ENCODE data around the gene C12orf60. TPM values are rescaled to one million over a fixed set of nuclear protein-coding genes. Genes with fewer than 3 reads are reported as not detected.
"Not testable (repeated sequence)": the region's sequence is repeated elsewhere in the genome, so short reads cannot be mapped to it uniquely, and the experiment has no call there.

C12orf60 gene
- 1.2 and 2.3 TPM in 2 replicates for total RNA-seq

GRCh38 chr12:14803011-14803829 is at the start of gene C12orf60, which contains the start of gene WBP11:
Gene C12orf60, plus strand, starts transcription at chr12:14803670. Its CDS starts 19,266 bp downstream, at chr12:14822936.
Gene WBP11, minus strand, starts transcription at chr12:14803478. Its CDS starts 2,095 bp downstream, at chr12:14801383.
- peak; percentile 99 for DNase-seq (ENCODE audit: low read depth)

GRCh38 chr12:14756334-14757143 is 46.9 kb upstream of the C12orf60 start:
- DNase-seq (ENCODE audit: low read depth), result no peak

GRCh38 chr12:14759711-14760280 is 43.7 kb upstream of the C12orf60 start:
- DNase-seq (ENCODE audit: low read depth), result not testable (repeated sequence)

GRCh38 chr12:14765398-14765797 is 38.1 kb upstream of the C12orf60 start:
- DNase-seq (ENCODE audit: low read depth), result no peak

GRCh38 chr12:14766020-14766419 is 37.5 kb upstream of the C12orf60 start:
- not testable (repeated sequence) for DNase-seq (ENCODE audit: low read depth)

DNA sequence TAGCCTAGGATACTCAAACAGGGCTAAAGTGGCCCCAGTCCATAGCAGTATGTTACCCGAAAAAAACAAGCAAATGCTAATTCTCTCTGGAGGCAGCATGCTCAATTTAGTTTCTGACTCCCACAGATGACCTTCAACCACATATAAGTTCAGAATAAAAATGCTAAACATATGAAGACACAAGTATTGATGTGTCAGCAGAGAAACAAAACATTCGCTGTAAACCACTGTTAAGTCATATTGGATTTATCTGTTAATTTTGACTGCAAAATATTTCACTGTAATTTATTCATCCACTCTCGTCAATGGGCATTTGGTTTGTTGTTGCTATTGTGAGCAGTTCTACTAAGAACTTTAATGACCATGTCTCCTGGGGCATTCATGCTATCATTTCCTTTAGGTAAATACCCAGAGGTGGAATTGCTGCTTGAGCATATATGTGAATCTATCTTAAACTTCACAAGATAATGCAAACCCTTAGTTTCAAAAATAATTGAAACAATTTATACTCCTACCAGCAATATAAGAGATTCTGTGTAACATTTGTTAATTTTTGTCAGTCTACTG is 36.7 kb upstream of the C12orf60 start:
- DNase-seq (ENCODE audit: low read depth), result no peak

GRCh38 chr12:14767617-14768016 is 35.9 kb upstream of the C12orf60 start:
- DNase-seq (ENCODE audit: low read depth), result no peak

- DNase-seq (ENCODE audit: low read depth), result peak; percentile 69
Measured at GRCh38 chr12:14768823-14769405, 34.6 kb upstream of the C12orf60 start.

DNA sequence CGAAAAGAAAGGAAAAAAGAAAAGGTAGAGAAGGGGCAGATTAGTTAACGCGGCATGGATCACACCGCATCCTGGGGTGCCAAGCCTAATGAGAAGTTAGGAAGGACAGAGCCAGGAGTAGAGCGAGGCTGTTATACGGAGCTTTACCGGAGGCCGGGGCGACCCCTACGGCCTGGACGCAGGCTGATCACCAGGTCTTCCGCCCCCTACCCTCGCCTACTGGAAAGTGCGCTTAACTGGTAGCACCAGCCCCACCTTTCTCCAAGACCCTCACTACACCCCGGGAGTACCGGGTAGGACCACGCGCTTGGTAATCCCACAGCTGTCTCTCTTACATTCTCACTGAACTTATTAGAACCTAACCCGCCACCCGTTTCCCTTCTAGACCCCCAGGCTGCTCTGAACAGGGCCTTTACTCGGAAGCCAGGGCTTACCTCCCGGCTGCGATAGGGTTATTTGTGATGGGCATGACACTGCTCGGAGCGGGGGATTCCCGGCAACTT is 34.0 kb upstream of the C12orf60 start:
- no peak for DNase-seq (ENCODE audit: low read depth)

DNA sequence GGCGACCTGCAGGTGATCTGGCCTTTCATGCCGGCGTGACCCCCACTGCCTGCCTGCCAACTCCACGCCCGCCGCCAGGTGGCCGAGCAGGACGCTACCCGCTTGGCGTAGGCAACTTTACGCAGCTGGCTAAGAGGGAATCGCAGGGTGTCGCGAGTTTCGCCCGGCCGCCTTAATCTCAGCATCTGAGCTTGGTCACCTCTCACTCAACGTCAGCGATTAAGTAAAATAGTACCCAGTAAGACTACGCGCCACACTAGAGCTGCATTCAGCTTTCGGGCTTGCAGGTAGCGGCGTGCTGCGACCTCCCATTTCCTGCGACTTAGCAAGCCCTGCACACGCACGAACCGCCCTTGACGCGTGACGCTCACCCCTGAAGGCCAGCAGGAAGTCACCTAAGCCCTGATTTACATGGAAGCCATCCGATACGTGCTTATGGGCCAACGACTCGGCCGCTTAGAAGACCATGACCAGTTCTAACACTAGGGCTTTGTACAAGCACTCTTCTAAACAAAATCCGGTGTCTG is 33.4 kb upstream of the C12orf60 start:
- DNase-seq (ENCODE audit: low read depth), result peak; percentile 70

DNA sequence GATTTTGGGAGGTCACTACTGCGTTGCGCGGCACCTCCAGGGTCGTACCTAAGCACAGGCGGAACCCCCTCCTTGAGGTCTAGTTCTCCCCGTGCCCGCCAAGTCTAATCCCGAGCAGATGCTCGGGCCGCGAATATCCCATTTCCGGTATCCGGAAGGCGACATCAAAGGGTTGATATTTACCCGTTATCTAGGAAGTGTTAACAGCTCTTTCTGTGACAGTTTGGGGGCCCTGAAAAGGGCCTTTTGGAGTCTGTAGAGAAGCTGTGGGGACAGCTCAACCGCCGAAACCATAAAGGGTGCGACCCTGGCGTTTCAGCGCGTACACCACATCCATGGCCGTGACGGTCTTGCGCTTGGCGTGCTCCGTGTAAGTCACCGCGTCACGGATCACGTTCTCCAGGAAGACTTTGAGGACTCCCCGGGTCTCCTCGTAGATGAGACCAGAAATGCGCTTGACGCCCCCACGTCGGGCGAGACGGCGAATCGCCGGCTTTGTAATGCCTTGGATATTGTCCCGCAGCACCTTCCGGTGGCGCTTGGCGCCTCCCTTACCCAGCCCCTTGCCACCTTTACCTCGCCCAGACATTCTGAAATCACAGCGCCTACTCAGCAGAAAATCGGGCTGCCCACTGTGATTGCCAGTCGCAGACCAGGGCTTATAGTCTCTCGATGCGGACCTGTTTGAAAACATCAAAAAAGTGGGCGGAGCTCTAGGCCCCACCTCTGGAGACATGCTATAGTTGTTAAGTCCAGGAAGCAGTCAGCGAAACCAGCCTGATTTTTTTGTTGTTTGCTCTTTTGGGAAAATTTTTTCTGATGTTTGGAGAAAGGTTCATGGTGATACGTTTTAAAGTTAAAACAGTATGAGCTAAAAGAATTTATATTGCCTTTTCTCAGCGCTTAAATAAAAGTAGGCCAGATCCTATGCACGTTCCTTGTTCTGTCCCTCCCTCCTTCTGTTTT is 32.7 kb upstream of the C12orf60 start:
- DNase-seq (ENCODE audit: low read depth), result peak; percentile 94

GRCh38 chr12:14771651-14772137 is 31.8 kb upstream of the C12orf60 start:
- DNase-seq (ENCODE audit: low read depth), result peak; percentile 13

DNA sequence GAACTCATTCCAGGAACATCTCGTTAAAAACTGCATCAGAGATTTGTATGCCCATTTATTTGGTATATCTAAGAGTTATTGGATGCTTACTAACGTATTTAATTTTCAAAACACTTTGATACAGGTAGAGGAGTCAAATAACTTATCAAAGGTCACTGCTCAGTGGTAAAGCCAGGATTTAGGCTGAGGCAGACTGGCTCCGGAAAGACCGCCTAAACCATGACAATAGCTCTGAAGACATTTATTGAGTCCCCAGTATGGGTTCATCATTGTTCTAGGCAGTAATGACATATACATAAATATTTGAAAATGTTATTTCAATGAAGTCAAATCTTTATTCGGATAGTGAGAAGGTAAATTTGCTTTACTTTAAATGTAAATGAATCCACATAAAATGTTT is 30.5 kb upstream of the C12orf60 start:
- no peak for DNase-seq (ENCODE audit: low read depth)

DNA sequence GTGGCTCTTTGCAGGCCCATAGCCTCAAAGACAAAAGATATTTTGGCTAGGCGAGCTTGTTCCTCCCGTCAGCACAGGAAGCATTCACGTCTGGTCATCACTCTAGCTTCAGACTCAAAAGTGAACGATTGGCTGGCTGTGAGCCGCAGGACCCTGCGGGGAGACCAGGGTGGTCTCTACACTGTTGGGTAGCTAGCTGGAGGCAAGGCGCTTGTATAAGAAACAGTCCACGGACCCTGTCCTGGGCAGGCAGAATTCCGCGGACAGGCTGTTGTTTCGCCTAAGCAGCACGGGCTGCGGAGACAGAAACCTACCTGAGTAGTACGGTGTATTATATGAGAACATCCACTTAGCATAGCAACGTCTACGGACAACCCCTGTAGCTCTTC is 29.8 kb upstream of the C12orf60 start:
- no peak for DNase-seq (ENCODE audit: low read depth)

- DNase-seq (ENCODE audit: low read depth), result peak; percentile 93
Measured at GRCh38 chr12:14774074-14774905, 29.2 kb upstream of the C12orf60 start.

DNA sequence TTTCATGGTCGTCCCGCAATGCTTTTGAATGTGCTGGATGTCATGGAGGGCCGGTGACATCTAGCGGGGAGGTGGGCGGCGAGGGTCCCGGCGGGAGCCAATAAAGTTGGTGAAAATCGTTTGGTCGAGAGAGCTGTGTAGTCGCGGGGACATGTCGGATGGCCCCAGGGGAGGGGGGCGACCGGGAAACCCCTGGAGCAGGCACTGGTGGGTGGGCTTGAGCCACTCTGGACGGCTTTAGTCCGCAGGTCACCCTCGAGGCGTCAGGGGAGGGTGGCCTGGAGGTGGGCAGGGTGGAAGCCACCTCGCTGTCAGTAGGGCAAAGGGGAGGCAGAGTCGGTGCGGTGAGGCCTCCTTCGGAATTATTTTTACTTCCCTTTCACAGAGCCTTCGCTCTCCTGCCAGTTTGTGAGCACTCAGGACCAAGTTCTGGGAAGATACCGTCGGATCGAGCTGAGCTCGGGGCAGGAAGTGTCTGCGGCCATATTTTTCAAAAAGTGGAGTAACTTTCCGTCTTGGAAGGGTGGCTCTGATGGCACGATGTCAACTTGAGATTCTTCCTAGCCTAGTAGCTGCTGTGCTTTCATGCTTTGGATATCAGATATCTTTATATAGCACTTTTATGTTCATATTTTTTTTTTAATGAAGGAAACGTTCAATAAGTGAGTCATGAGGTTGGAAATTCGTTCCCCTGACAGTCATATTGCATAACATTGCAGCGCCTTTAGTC is 28.4 kb upstream of the C12orf60 start:
- DNase-seq (ENCODE audit: low read depth), result peak; percentile 43

DNA sequence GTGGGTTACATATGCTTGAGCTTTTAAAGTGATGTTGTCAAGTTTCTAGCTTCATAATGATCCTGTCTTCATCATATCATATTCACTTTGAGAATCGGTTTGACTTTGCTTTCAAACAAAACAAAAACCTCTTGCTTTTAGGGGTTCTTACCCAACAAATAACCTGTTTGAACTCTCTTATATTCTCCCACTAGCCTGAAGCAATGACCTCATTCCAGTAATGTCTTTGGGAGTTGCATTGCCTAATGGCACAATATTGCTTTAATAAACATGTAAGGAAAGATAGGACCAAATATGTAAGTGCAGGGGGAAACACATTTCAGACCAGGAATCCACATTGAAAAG is 27.9 kb upstream of the C12orf60 start:
- DNase-seq (ENCODE audit: low read depth), result no peak

- no peak for DNase-seq (ENCODE audit: low read depth)
Measured at GRCh38 chr12:14776236-14776961, 27.1 kb upstream of the C12orf60 start.

Measured in renal cortical epithelial cell (primary cell).